GM12874 (cell line): ENCODE results near the gene FRMD4A.

Source experiments
- CTCF ChIP-seq: IDR thresholded peaks from 2 replicates; pipeline ENCODE4 v1.5.1; 2011; ENCODE audit warnings: low read depth, mild to moderate bottlenecking, control low read depth, low read length, moderate library complexity; ENCODE audit not compliant: insufficient read depth

Gene FRMD4A

GRCh38 chr10:13847201-13847631 lies 483.5 kb downstream of the FRMD4A start:
- no peak for TF ChIP-seq CTCF

- TF ChIP-seq CTCF = no peak
These were observed 484.8 kb downstream of the FRMD4A start for GRCh38 chr10:13845897-13846296.

- no peak for TF ChIP-seq CTCF
These were observed 486.1 kb downstream of the FRMD4A start for GRCh38 chr10:13844651-13845050.

DNA sequence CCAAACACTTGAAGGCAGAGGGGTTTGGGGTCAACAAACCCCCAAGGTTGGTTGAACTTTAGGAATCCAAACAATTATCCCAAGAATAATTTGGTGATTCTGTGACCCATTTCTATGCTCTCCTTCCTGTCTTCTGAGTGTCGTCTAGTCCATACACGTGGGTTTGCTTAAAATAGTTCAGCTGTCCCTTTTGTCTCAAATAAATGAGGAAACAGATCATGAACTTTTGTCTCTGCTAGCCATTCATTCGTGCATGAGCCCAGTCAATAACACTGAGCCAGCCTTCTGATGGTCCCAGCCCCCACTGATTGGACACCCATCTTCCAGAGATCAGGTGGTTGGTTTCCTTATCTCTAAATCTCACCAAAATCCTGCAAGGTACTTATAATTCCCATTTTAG lies 488.6 kb downstream of the FRMD4A start:
- no peak for TF ChIP-seq CTCF

DNA sequence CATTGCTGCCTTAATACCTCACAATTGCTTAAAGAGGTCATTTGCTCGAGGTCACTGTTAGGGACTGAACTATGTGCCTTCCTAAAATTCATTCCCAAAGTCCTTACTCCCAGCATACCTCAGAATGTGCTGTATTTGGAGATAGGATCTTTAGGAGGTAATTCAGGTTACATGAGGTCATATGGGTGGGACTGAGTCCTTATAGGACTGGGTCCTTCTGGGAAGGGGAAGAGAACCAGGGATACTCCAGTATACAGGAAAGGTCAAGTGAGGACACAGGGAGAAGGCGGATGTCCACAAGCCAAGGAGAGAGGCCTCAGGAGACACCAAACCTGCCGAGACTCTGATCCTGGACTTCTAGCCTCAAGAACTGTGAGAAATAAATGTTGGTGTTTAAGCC lies 490.7 kb downstream of the FRMD4A start:
- TF ChIP-seq CTCF = no peak

GRCh38 chr10:13839430-13839990 lies 491.2 kb downstream of the FRMD4A start:
- TF ChIP-seq CTCF = no peak

GRCh38 chr10:13839030-13839429 lies 491.7 kb downstream of the FRMD4A start:
- TF ChIP-seq CTCF = no peak
